ENCODE data around the gene GNLY.
"Not testable (repeated sequence)": the region's sequence is repeated elsewhere in the genome, so short reads cannot be mapped to it uniquely, and the experiment has no call there.

The GNLY gene

GRCh38 chr2:85694052-85695025 lies at the start of gene GNLY:
Gene GNLY, plus strand, starts transcription at chr2:85694358. Its CDS starts 61 bp downstream, at chr2:85694419.
- DNase-seq (ENCODE audit: low read depth, low spot score) = no peak

GRCh38 chr2:85644909-85645308 lies 49.2 kb upstream of the GNLY start:
- no peak for DNase-seq (ENCODE audit: low read depth, low spot score)

- no peak for DNase-seq (ENCODE audit: low read depth, low spot score)
These were observed 48.0 kb upstream of the GNLY start for GRCh38 chr2:85646166-85646565.

- no peak for DNase-seq (ENCODE audit: low read depth, low spot score)
These were observed 46.2 kb upstream of the GNLY start for GRCh38 chr2:85647823-85648526.

GRCh38 chr2:85648619-85649018 lies 45.5 kb upstream of the GNLY start:
- no peak for DNase-seq (ENCODE audit: low read depth, low spot score)

- DNase-seq (ENCODE audit: low read depth, low spot score) = no peak
These were observed 44.7 kb upstream of the GNLY start for GRCh38 chr2:85649201-85650190.

GRCh38 chr2:85650456-85650855 lies 43.7 kb upstream of the GNLY start:
- DNase-seq (ENCODE audit: low read depth, low spot score) = no peak

GRCh38 chr2:85651097-85651496 lies 43.1 kb upstream of the GNLY start:
- DNase-seq (ENCODE audit: low read depth, low spot score) = no peak

GRCh38 chr2:85652056-85652455 lies 42.1 kb upstream of the GNLY start:
- DNase-seq (ENCODE audit: low read depth, low spot score) = no peak

GRCh38 chr2:85653996-85654395 lies 40.2 kb upstream of the GNLY start:
- DNase-seq (ENCODE audit: low read depth, low spot score) = no peak

GRCh38 chr2:85655961-85656417 lies 38.2 kb upstream of the GNLY start:
- DNase-seq (ENCODE audit: low read depth, low spot score) = no peak

GRCh38 chr2:85656468-85656867 lies 37.7 kb upstream of the GNLY start:
- no peak for DNase-seq (ENCODE audit: low read depth, low spot score)

- not testable (repeated sequence) for DNase-seq (ENCODE audit: low read depth, low spot score)
These were observed 36.8 kb upstream of the GNLY start for GRCh38 chr2:85657399-85657798.

GRCh38 chr2:85659324-85659981 lies 34.7 kb upstream of the GNLY start:
- DNase-seq (ENCODE audit: low read depth, low spot score) = no peak

- not testable (repeated sequence) for DNase-seq (ENCODE audit: low read depth, low spot score)
These were observed 33.9 kb upstream of the GNLY start for GRCh38 chr2:85660301-85660700.

GRCh38 chr2:85660725-85661124 lies 33.4 kb upstream of the GNLY start:
- no peak for DNase-seq (ENCODE audit: low read depth, low spot score)

GRCh38 chr2:85661139-85661858 lies 32.9 kb upstream of the GNLY start:
- no peak for DNase-seq (ENCODE audit: low read depth, low spot score)

- DNase-seq (ENCODE audit: low read depth, low spot score) = no peak
These were observed 31.1 kb upstream of the GNLY start for GRCh38 chr2:85662899-85663593.
